SW480 (cell line): ENCODE measurements around the gene UBE2M.
"Not testable (repeated sequence)": the region's sequence is repeated elsewhere in the genome, so short reads cannot be mapped to it uniquely, and the experiment has no call there.

Source experiments
- DNase-seq: peaks from one replicate; pipeline ENCODE4 v3.0.0-alpha.2; 2016; ENCODE audit warnings: low spot score

The UBE2M gene

GRCh38 chr19:58513213-58513693 lies 45.2 kb downstream of the UBE2M start:
- DNase-seq: no peak

- DNase-seq: no peak
These were observed 46.8 kb downstream of the UBE2M start, which contains the start of gene SLC27A5 for GRCh38 chr19:58511353-58512208. Gene SLC27A5, minus strand, starts transcription at chr19:58511992. Its CDS starts 37 bp downstream, at chr19:58511955.

DNA sequence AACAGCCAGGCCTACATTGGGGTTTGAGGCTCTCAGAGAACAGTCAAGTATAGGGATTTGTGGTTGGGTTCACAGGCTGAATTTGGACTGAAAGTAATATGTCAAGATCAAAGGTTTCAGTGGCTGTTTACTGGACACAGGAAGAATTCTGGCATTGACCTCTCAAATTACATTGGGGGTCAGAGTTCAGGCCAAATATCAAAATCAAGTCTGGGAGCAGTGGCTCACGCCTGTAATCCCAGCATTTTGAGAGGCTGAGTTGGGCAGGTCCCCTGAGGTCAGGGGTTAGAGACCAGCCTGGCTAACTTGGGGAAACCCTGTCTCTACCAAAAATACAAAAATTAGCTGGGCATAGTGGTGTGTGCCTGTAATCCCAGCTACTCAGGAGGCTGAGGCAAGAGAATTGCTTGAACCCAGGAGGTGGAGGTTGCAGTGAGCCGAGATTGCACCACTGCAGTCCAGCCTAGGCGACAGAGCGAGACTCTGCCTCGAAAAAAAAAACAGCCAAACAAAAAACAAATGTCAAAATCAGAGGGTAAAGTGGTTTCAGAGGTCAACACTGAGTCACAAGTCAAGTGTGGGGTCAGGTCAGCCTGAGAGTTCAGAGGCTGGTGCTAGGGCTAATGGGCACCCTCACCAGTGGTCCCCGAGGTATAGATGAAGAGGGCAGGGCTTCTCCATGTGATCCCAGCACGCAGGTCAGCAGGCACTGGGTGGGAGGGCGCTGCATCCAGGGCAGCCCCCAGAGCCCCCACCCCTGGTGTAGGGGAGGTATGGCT lies 48.1 kb downstream of the UBE2M start:
- no peak for DNase-seq

- DNase-seq: no peak
These were observed 48.7 kb downstream of the UBE2M start for GRCh38 chr19:58509731-58510083.

DNA sequence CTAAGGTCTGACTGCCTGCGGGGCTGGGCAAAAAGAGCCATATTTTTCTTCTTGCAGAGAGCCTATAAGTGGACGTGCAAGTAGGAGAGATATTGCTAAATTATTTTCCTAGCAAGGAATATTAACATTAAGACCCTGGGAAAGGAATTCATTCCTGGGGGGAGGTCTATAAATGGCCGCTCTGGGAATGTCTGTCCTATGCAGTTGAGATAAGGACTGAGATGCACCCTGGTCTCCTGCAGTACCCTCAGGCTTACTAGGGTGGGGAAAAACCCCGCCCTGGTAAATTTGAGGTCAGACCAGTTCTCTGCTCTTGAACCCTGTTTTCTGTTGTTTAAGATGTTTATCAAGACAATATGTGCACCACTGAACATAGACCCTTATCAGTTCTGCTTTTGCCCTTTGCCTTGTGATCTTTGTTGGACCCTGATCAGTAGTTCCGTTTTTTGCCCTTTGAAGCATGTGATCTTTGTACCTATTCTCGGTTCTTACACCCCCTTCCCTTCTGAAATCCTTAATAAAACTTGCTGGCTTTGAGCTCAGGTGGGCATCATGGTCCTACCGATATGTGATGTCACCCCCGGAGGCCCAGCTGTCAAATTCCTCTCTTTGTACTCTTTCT lies 50.7 kb downstream of the UBE2M start:
- DNase-seq: not testable (repeated sequence)
